GM12874 (cell line): ENCODE measurements around the gene ABCA13.
A peak's percentile ranks its signal among the peaks of the same experiment; 100 is the strongest.

ENCODE experiments used
- TF ChIP-seq, protein P1 (sequence below): IDR thresholded peaks from 2 replicates; pipeline ENCODE4 v1.5.1; 2011; ENCODE audit warnings: low read depth, mild to moderate bottlenecking, control low read depth, low read length, moderate library complexity; ENCODE audit not compliant: insufficient read depth

The ABCA13 gene

GRCh38 chr7:48420206-48420605 is 248.9 kb downstream of the ABCA13 start:
- TF ChIP-seq, protein P1, sequence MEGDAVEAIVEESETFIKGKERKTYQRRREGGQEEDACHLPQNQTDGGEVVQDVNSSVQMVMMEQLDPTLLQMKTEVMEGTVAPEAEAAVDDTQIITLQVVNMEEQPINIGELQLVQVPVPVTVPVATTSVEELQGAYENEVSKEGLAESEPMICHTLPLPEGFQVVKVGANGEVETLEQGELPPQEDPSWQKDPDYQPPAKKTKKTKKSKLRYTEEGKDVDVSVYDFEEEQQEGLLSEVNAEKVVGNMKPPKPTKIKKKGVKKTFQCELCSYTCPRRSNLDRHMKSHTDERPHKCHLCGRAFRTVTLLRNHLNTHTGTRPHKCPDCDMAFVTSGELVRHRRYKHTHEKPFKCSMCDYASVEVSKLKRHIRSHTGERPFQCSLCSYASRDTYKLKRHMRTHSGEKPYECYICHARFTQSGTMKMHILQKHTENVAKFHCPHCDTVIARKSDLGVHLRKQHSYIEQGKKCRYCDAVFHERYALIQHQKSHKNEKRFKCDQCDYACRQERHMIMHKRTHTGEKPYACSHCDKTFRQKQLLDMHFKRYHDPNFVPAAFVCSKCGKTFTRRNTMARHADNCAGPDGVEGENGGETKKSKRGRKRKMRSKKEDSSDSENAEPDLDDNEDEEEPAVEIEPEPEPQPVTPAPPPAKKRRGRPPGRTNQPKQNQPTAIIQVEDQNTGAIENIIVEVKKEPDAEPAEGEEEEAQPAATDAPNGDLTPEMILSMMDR = no peak

- TF ChIP-seq, protein P1 = no peak
Measured at GRCh38 chr7:48421357-48421756, 250.1 kb downstream of the ABCA13 start.

- TF ChIP-seq, protein P1 = peak; percentile 55
Measured at GRCh38 chr7:48424731-48425130, 253.5 kb downstream of the ABCA13 start.

- TF ChIP-seq, protein P1 = no peak
Measured at GRCh38 chr7:48426331-48426965, 255.2 kb downstream of the ABCA13 start.

- TF ChIP-seq, protein P1 = no peak
Measured at GRCh38 chr7:48426966-48427555, 255.8 kb downstream of the ABCA13 start.

GRCh38 chr7:48427671-48428070 is 256.4 kb downstream of the ABCA13 start:
- TF ChIP-seq, protein P1 = no peak

DNA sequence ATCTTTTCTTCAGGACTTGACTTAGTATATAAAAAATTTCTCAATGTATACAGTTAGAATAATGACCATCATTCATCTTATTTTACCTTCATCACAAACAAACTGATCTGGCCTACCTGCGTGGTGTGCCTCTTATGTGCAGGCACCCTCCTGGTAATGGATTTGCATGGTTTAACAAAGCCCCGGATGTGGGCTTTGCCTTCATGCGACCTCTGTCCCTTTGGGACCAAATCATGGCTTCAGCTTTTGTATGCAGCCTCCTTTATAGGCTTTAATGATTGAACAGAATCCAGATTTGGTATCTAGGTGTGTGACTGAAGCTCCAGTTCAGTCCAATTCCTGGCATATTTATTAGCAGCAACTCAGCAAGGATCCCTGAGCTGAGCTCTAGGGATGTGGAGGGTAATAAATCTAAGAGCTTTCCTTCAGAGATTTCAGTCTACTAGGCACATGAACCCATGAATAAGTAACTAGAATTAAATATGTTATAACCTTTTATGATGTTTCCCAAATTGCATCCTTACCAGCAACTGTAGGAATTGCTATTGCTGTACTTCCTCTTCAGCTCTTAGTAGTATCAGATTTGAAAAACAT is 256.9 kb downstream of the ABCA13 start:
- TF ChIP-seq, protein P1 = no peak
